Neural progenitor cell (in vitro differentiated cells): ENCODE results near the gene ARF5. TPM values are rescaled to one million over a fixed set of nuclear protein-coding genes. Genes with fewer than 3 reads are reported as not detected.
"Not testable (repeated sequence)": the region's sequence is repeated elsewhere in the genome, so short reads cannot be mapped to it uniquely, and the experiment has no call there.

Source experiments
- DNase-seq: peaks from one replicate; pipeline ENCODE4 v3.0.0-alpha.2; 2016; ENCODE audit warnings: low spot score
- H2AFZ ChIP-seq: fragments of 200-600 bp; sonication (generic); replicated peaks from 2 replicates; pipeline ENCODE4 v1.6.1; 2016; ENCODE audit warnings: antibody characterized with exemption
- H3F3A ChIP-seq: fragments of 200-600 bp; sonication (generic); 2 replicates; pipeline ENCODE4 v1.6.1; 2016; ENCODE audit warnings: antibody characterized with exemption, low read depth
- H3K27ac ChIP-seq: fragments of 200-600 bp; sonication (generic); 2 replicates; pipeline ENCODE4 v1.5.1; 2016; ENCODE audit warnings: mild to moderate bottlenecking
- H3K27me3 ChIP-seq: fragments of 200-600 bp; sonication (generic); 2 replicates; pipeline ENCODE4 v1.6.1; 2016; ENCODE audit warnings: mild to moderate bottlenecking, moderate library complexity
- H3K36me3 ChIP-seq: fragments of 200-600 bp; sonication (generic); 2 replicates; pipeline ENCODE4 v1.5.1; 2016
- H3K4me1 ChIP-seq: fragments of 200-600 bp; sonication (generic); 2 replicates; pipeline ENCODE4 v1.6.1; 2016; ENCODE audit warnings: mixed run types
- H3K4me2 ChIP-seq: fragments of 200-600 bp; sonication (generic); 2 replicates; pipeline ENCODE4 v1.6.1; 2016
- H3K4me3 ChIP-seq: fragments of 200-600 bp; sonication (generic); 2 replicates; pipeline ENCODE4 v1.5.1; 2016
- H3K79me2 ChIP-seq: fragments of 200-600 bp; sonication (generic); 2 replicates; pipeline ENCODE4 v1.6.1; 2016; ENCODE audit warnings: low read depth
- H3K9ac ChIP-seq: fragments of 200-600 bp; sonication (generic); 2 replicates; pipeline ENCODE4 v1.6.1; 2016
- H3K9me3 ChIP-seq: fragments of 200-600 bp; sonication (generic); 2 replicates; pipeline ENCODE4 v1.5.1; 2016; ENCODE audit warnings: low read depth
- H4K20me1 ChIP-seq: fragments of 200-600 bp; sonication (generic); 2 replicates; pipeline ENCODE4 v1.6.1; 2016; ENCODE audit warnings: low read depth
- H3K27ac Mint-ChIP-seq: 3 replicates; pipeline ENCODE4 v1.8.0; 2021; ENCODE audit warnings: mixed read lengths
- H3K27me3 Mint-ChIP-seq: 2 replicates; pipeline ENCODE4 v1.8.0; 2022; ENCODE audit warnings: low read depth, mild to moderate bottlenecking, inconsistent platforms, moderate library complexity, mixed read lengths; ENCODE audit not compliant: insufficient read depth
- H3K36me3 Mint-ChIP-seq: 3 replicates; pipeline ENCODE4 v1.8.0; 2021; ENCODE audit warnings: mixed read lengths
- H3K4me1 Mint-ChIP-seq: 3 replicates; pipeline ENCODE4 v1.8.0; 2021; ENCODE audit warnings: mixed read lengths
- H3K4me3 Mint-ChIP-seq: 3 replicates; pipeline ENCODE4 v1.8.0; 2021; ENCODE audit warnings: mild to moderate bottlenecking, moderate library complexity, mixed read lengths
- H3K9me3 Mint-ChIP-seq: 3 replicates; pipeline ENCODE4 v1.8.0; 2020; ENCODE audit warnings: mixed read lengths
- CTCF ChIP-seq: fragments of 200-600 bp; sonication (generic); IDR thresholded peaks from 2 replicates; pipeline ENCODE4 v1.5.1; 2017; ENCODE audit warnings: antibody characterized with exemption, mild to moderate bottlenecking
- EZH2 ChIP-seq: fragments of 200-600 bp; sonication (generic); IDR thresholded peaks from 2 replicates; pipeline ENCODE4 v1.6.1; 2017; ENCODE audit warnings: antibody characterized with exemption, mild to moderate bottlenecking, moderate library complexity
- EZH2phosphoT487 ChIP-seq: fragments of 200-600 bp; sonication (generic); IDR thresholded peaks from 2 replicates; pipeline ENCODE4 v1.6.1; 2017; ENCODE audit warnings: antibody characterized with exemption
- total RNA-seq: library from RNA; depleted of rRNA; stranded (reverse); fragments of >200 nt; gene quantifications from 2 replicates; pipeline ENCODE4 v1.2.3, GENCODE V29; 2015; ENCODE audit warnings: low replicate concordance

Gene ARF5
- total RNA-seq, result 229 and 266 TPM in 2 replicates

GRCh38 chr7:127588019-127588696 is at the start of gene ARF5:
TSS of gene ARF5 (plus strand) at chr7:127588411. CDS start at chr7:127588499, 88 bp downstream.
- Histone ChIP-seq H3K36me3 (no peaks in the 10 kb centered on the region), H3K4me1 (peaks cover 6% of the 10 kb centered on the region), H3F3A (peaks cover 10% of the 10 kb centered on the region), H3K27ac (peak within 1 kb of the TSS; percentile 14), H3K4me3 (peak within 1 kb of the TSS; percentile 98), H4K20me1 (peaks cover 25% of the 10 kb centered on the region), H3K9ac (peak within 1 kb of the TSS; percentile 80), H3K4me2 (peak within 1 kb of the TSS; percentile 91), H3K79me2 (peaks cover 34% of the 10 kb centered on the region), H3K27me3 (peaks cover 19% of the 10 kb centered on the region), H3K9me3 (no peaks in the 10 kb centered on the region), H2AFZ (peak within 1 kb of the TSS; percentile 97)
- H3K27ac Mint-ChIP-seq, result peak within 1 kb of the TSS; percentile 76
- H3K9me3 Mint-ChIP-seq, result no peaks in the 10 kb centered on the region
- peaks cover 28% of the 10 kb centered on the region for H3K4me1 Mint-ChIP-seq
- peaks cover 20% of the 10 kb centered on the region for H3K36me3 Mint-ChIP-seq
- H3K27me3 Mint-ChIP-seq, result peaks cover 6% of the 10 kb centered on the region
- TF ChIP-seq EZH2phosphoT487 (no peak), CTCF (no peak)
- peak within 1 kb of the TSS; percentile 96 for H3K4me3 Mint-ChIP-seq
- peak; percentile 93 for DNase-seq

DNA sequence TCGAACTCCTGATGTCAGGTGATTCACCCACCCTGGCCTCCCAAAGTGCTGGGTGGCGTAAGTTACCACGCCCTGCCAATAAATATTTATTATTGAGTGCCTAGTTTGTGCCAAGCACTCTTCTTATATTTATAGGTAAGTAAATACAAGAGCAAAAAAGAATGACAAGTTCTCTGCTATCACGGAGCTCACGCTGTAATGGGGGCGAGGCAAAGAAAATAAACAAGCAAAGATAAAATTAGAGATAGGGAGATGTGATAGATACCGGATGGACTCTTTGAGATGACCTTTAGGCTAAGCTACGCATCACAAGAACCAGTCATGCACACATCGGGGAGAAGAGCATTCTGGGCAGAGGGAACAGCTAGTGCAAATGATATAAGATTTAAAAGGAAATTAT is 49.1 kb upstream of the ARF5 start:
- Histone ChIP-seq H3K9me3 (no peaks in the 10 kb centered on the region), H3K4me2 (no peak overlapping the region), H3K4me3 (no peak overlapping the region), H4K20me1 (no peaks in the 10 kb centered on the region), H3F3A (peaks cover 31% of the 10 kb centered on the region), H3K4me1 (peaks cover 41% of the 10 kb centered on the region), H3K27ac (no peak overlapping the region), H3K9ac (no peak overlapping the region), H3K27me3 (peaks cover 9% of the 10 kb centered on the region), H2AFZ (no peak overlapping the region), H3K79me2 (no peaks in the 10 kb centered on the region), H3K36me3 (no peaks in the 10 kb centered on the region)
- Mint-ChIP-seq H3K27ac (no peak overlapping the region), H3K9me3 (peaks cover 4% of the 10 kb centered on the region), H3K4me1 (peaks cover 17% of the 10 kb centered on the region), H3K27me3 (peaks cover 12% of the 10 kb centered on the region), H3K4me3 (no peak overlapping the region), H3K36me3 (no peaks in the 10 kb centered on the region)
- no peak for TF ChIP-seq CTCF
- TF ChIP-seq EZH2phosphoT487, result no peak
- TF ChIP-seq EZH2, result no peak
- no peak for DNase-seq

GRCh38 chr7:127540461-127540860 is 47.8 kb upstream of the ARF5 start:
- DNase-seq, H3K27me3 ChIP-seq, H3K9me3 Mint-ChIP-seq, H3K36me3 ChIP-seq, H3K79me2 ChIP-seq, H3K9me3 ChIP-seq, H3K4me3 ChIP-seq, H3K4me3 Mint-ChIP-seq, H3K27ac ChIP-seq, H3K4me2 ChIP-seq, H2AFZ ChIP-seq, H4K20me1 ChIP-seq, H3K9ac ChIP-seq, H3K27ac Mint-ChIP-seq, H3K36me3 Mint-ChIP-seq: not testable (repeated sequence)
- peaks cover 15% of the 10 kb centered on the region for H3K4me1 Mint-ChIP-seq
- Histone ChIP-seq H3K4me1 (peaks cover 28% of the 10 kb centered on the region), H3F3A (peaks cover 26% of the 10 kb centered on the region)
- peaks cover 12% of the 10 kb centered on the region for H3K27me3 Mint-ChIP-seq

GRCh38 chr7:127541548-127541947 is 46.7 kb upstream of the ARF5 start:
- DNase-seq, result no peak
- Histone ChIP-seq H2AFZ (no peak overlapping the region), H3K4me1 (peaks cover 17% of the 10 kb centered on the region), H3K9ac (no peak overlapping the region), H3K4me3 (no peak overlapping the region), H3K36me3 (no peaks in the 10 kb centered on the region), H3K4me2 (no peak overlapping the region), H3K9me3 (no peaks in the 10 kb centered on the region), H3K27ac (no peak overlapping the region), H3K27me3 (peaks cover 9% of the 10 kb centered on the region), H3K79me2 (no peaks in the 10 kb centered on the region), H4K20me1 (no peaks in the 10 kb centered on the region), H3F3A (peaks cover 15% of the 10 kb centered on the region)
- H3K9me3 Mint-ChIP-seq, result peaks cover 11% of the 10 kb centered on the region
- no peaks in the 10 kb centered on the region for H3K36me3 Mint-ChIP-seq
- TF ChIP-seq EZH2 (no peak), EZH2phosphoT487 (no peak), CTCF (no peak)
- peaks cover 10% of the 10 kb centered on the region for H3K27me3 Mint-ChIP-seq
- no peak overlapping the region for H3K4me3 Mint-ChIP-seq
- no peak overlapping the region for H3K27ac Mint-ChIP-seq
- H3K4me1 Mint-ChIP-seq, result peaks cover 4% of the 10 kb centered on the region
